Fibroblast of lung (primary cell): Measurements from ENCODE around the gene SBF2. TPM values are rescaled to one million over a fixed set of nuclear protein-coding genes. Genes with fewer than 3 reads are reported as not detected.

Experiments
- DNase-seq, 2 donors: peaks; one replicate each; pipeline versions ENCODE4 v3.0.0 to v3.0.0-alpha.2; 2010; ENCODE audit warnings: low read depth in 2 of 2
- H2AFZ ChIP-seq: 2 replicates; pipeline ENCODE4 v1.5.1; 2012; ENCODE audit warnings: low read length, control low read depth, inconsistent platforms
- H3K27ac ChIP-seq: 2 replicates; pipeline ENCODE4 v1.5.1; 2011; ENCODE audit warnings: low read length, control low read depth; ENCODE audit not compliant: insufficient read depth
- H3K27me3 ChIP-seq: 2 replicates; pipeline ENCODE4 v1.5.1; 2011; ENCODE audit warnings: mild to moderate bottlenecking, low read length; ENCODE audit not compliant: control insufficient read depth, insufficient read depth
- H3K36me3 ChIP-seq: 2 replicates; pipeline ENCODE4 v1.5.1; 2011; ENCODE audit warnings: low read length; ENCODE audit not compliant: control insufficient read depth, insufficient read depth
- H3K4me1 ChIP-seq: 2 replicates; pipeline ENCODE4 v1.5.1; 2011; ENCODE audit warnings: low read length; ENCODE audit not compliant: control insufficient read depth, insufficient read depth; ENCODE audit errors: extremely low read depth
- H3K4me2 ChIP-seq: 2 replicates; pipeline ENCODE4 v1.5.1; 2011; ENCODE audit warnings: low read length, control low read depth; ENCODE audit not compliant: insufficient read depth; ENCODE audit errors: extremely low read depth
- H3K4me3 ChIP-seq, 4 experiments: fragments of 200-600 bp in 1 of 4; sonication (generic) in 1 of 4; replicated peaks in 1 of 4; 2 replicates each; pipeline ENCODE4 v1.5.1; 2011 to 2016; ENCODE audit warnings: low read length in 4 of 4, low read depth in 3 of 4, mild to moderate bottlenecking in 3 of 4, control low read depth in 2 of 4, inconsistent platforms in 1 of 4, mixed read lengths in 1 of 4; ENCODE audit not compliant: insufficient read depth in 1 of 4; ENCODE audit errors: control extremely low read depth in 1 of 4
- H3K79me2 ChIP-seq: 2 replicates; pipeline ENCODE4 v1.5.1; 2012; ENCODE audit warnings: mild to moderate bottlenecking, low read length, inconsistent platforms; ENCODE audit not compliant: control insufficient read depth, insufficient read depth
- H3K9ac ChIP-seq: 2 replicates; pipeline ENCODE4 v1.5.1; 2011; ENCODE audit warnings: mild to moderate bottlenecking, low read length, control low read depth; ENCODE audit not compliant: insufficient read depth
- H3K9me3 ChIP-seq: 2 replicates; pipeline ENCODE4 v1.5.1; 2012; ENCODE audit warnings: low read depth, low read length; ENCODE audit not compliant: control insufficient read depth, insufficient read depth
- H4K20me1 ChIP-seq: 2 replicates; pipeline ENCODE4 v1.5.1; 2011; ENCODE audit warnings: low read length; ENCODE audit not compliant: control insufficient read depth, insufficient read depth; ENCODE audit errors: extremely low read depth
- CTCF ChIP-seq, 2 donors: IDR thresholded peaks in 1 of 2; conservative IDR thresholded peaks in 1 of 2; 1 replicate in 1 of 2; 2 replicates in 1 of 2; pipeline ENCODE4 v1.5.1; 2011 to 2012; ENCODE audit warnings: low read length in 2 of 2, control low read depth in 1 of 2, inconsistent platforms in 1 of 2, low read depth in 1 of 2, mild to moderate bottlenecking in 1 of 2
- EZH2 ChIP-seq: IDR thresholded peaks from 2 replicates; pipeline ENCODE4 v1.5.1; 2012; ENCODE audit warnings: low read length, control low read depth, mild to moderate bottlenecking; ENCODE audit errors: missing control alignments
- polyA plus RNA-seq, 2 donors: library from polyadenylated mRNA; depleted of rRNA in 1 of 2; stranded (reverse) in 1 of 2; unstranded in 1 of 2; fragments of >200 nt; gene quantifications; 2 replicates each; pipeline ENCODE4 v1.2.1, GENCODE V29; 2011 to 2012; ENCODE audit warnings: missing spikeins in 1 of 2
- total RNA-seq: library from RNA; depleted of rRNA; stranded (reverse); fragments of >200 nt; gene quantifications from 2 replicates; pipeline ENCODE4 v1.2.1, GENCODE V29; 2014

Gene SBF2
- total and polyA plus RNA-seq, 2 donors (not counting 1 experiment from before 2014, with no cell fraction given) = 69.4 to 95.9 TPM

DNA sequence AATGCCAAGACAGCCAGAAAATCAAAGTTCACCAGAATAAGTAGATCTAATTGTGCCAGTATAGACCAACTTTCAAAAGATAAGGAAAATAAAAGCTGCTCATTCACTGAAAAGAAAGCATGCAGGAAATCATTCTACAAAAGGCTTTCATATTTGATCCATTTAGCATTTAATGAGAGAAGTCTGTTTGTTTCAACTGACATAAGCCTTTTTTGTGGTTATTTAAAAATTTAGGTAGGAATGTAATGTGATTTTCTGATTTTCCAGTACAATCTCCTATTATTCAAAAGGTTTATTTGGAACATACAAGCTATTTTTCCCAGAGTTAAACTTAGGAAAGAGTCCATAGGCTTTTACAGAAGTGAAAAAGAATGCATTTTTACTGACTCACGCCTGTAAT, 92.7 kb downstream of the SBF2 start:
- no peak overlapping the region for H3K4me2 ChIP-seq
- no peaks in the 10 kb centered on the region for H4K20me1 ChIP-seq
- H3K36me3 ChIP-seq = no peaks in the 10 kb centered on the region
- no peaks in the 10 kb centered on the region for H3K9me3 ChIP-seq
- no peak overlapping the region for H3K27ac ChIP-seq
- H3K79me2 ChIP-seq = peaks cover 31% of the 10 kb centered on the region
- no peaks in the 10 kb centered on the region for H3K4me1 ChIP-seq
- no peak overlapping the region for H3K9ac ChIP-seq
- TF ChIP-seq EZH2 = no peak
- no peak for TF ChIP-seq CTCF (conservative IDR thresholded peaks at IDR 0.05 in 1 of 2, IDR thresholded peaks at IDR 0.05 in 1 of 2; ENCODE audit: low read depth in 1 of 2, low read length in 2 of 2)
- H3K27me3 ChIP-seq = no peaks in the 10 kb centered on the region
- no peak overlapping the region for H2AFZ ChIP-seq
- H3K4me3 ChIP-seq = no peak overlapping the region
- no peak for DNase-seq

DNA sequence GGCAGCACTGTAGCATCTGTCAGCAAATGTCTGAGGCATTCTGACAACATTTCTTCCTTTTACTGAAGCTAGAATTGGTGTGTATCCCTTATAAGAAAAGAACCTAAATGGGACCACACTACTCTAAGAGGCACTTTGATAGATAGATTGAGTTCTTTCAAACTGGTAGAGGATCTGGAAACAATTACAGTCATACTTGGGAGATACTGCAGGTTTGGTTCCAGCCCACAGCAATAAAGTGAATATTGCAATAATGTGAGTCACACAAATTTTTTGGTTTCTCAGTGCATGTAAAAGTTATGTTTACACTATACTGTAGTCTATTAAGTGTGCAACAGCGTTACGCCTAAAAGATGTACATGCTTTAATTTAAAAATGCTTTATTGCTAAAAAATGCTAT, 96.9 kb downstream of the SBF2 start:
- TF ChIP-seq CTCF (conservative IDR thresholded peaks at IDR 0.05 in 1 of 2, IDR thresholded peaks at IDR 0.05 in 1 of 2; ENCODE audit: low read depth in 1 of 2, low read length in 2 of 2) (no peak), EZH2 (no peak)
- no peak overlapping the region for H3K9ac ChIP-seq
- no peak overlapping the region for H3K4me2 ChIP-seq
- no peak overlapping the region for H2AFZ ChIP-seq
- peaks cover 17% of the 10 kb centered on the region for H3K79me2 ChIP-seq
- peak in 1 of 2 donors; percentile 34 for DNase-seq
- no peaks in the 10 kb centered on the region for H3K4me1 ChIP-seq
- no peak overlapping the region for H3K27ac ChIP-seq
- no peak overlapping the region for H3K4me3 ChIP-seq
- no peaks in the 10 kb centered on the region for H4K20me1 ChIP-seq
- H3K27me3 ChIP-seq = no peaks in the 10 kb centered on the region
- peaks cover 2% of the 10 kb centered on the region for H3K36me3 ChIP-seq
- H3K9me3 ChIP-seq = no peaks in the 10 kb centered on the region

DNA sequence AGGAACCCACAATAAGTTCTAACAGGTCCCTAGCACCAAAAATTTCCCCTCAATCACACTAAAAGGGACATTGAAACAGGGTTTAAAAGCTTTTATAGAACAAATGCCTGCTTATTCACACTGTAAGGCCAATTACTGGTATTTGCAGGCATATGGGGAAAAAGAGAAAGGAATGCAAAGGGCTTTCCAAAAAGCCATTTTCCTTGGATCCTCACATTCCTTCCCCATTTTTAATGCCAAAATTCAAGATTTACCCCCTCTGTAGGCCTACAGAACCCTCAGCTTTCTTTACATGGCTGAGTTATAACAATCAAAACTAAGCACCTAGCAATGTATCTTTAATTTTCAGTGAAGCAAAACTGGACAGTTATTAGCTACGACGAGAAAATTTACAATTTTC, 102.0 kb downstream of the SBF2 start:
- H3K79me2 ChIP-seq = peaks cover 7% of the 10 kb centered on the region
- no peak overlapping the region for H3K9ac ChIP-seq
- no peaks in the 10 kb centered on the region for H3K27me3 ChIP-seq
- H3K4me2 ChIP-seq = no peak overlapping the region
- H3K4me3 ChIP-seq = no peak overlapping the region
- peak in 1 of 2 donors; percentile 11 for DNase-seq
- TF ChIP-seq CTCF (conservative IDR thresholded peaks at IDR 0.05 in 1 of 2, IDR thresholded peaks at IDR 0.05 in 1 of 2; ENCODE audit: low read depth in 1 of 2, low read length in 2 of 2) (no peak), EZH2 (no peak)
- no peaks in the 10 kb centered on the region for H3K9me3 ChIP-seq
- H3K36me3 ChIP-seq = peaks cover 2% of the 10 kb centered on the region
- H4K20me1 ChIP-seq = no peaks in the 10 kb centered on the region
- no peak overlapping the region for H2AFZ ChIP-seq
- no peak overlapping the region for H3K27ac ChIP-seq
- H3K4me1 ChIP-seq = no peaks in the 10 kb centered on the region
